Body of pancreas (tissue), 4 donors: Measurements from ENCODE around the gene AFF3. TPM values are rescaled to one million over a fixed set of nuclear protein-coding genes. Genes with fewer than 3 reads are reported as not detected.

Source experiments
- ATAC-seq: fragments of 150-250 bp; one replicate; pipeline ENCODE4 v1.9.1; 2016
- DNase-seq, 4 donors: peaks; one replicate each; pipeline ENCODE4 v3.0.0-alpha.2; 2019
- H3K27ac ChIP-seq, 4 donors: fragments of 200-600 bp; sonication (generic); 1 replicate in 3 of 4; 2 replicates in 1 of 4; pipeline versions ENCODE4 v1.5.1 to v1.6.1; 2016 to 2019; ENCODE audit warnings: mild to moderate bottlenecking in 1 of 4, mixed read lengths in 1 of 4, moderate library complexity in 1 of 4
- H3K27me3 ChIP-seq, 2 donors: fragments of 200-600 bp; sonication (generic); one replicate each; pipeline ENCODE4 v1.6.0; 2016; ENCODE audit warnings: mild to moderate bottlenecking in 1 of 2
- H3K36me3 ChIP-seq, 2 donors: fragments of 200-600 bp; sonication (generic); replicated peaks in 1 of 2; 2 replicates each; pipeline ENCODE4 v1.5.1; 2016; ENCODE audit warnings: low read depth in 2 of 2; ENCODE audit not compliant: insufficient read depth in 1 of 2
- H3K4me1 ChIP-seq: fragments of 200-600 bp; sonication (generic); one replicate; pipeline ENCODE4 v1.6.0; 2016
- H3K4me3 ChIP-seq, 2 donors: fragments of 200-600 bp; sonication (generic); 1 replicate in 1 of 2; 2 replicates in 1 of 2; pipeline ENCODE4 v1.5.1; 2016 to 2019
- H3K9me3 ChIP-seq, 3 donors: fragments of 200-600 bp; sonication (generic); 1 replicate in 2 of 3; 2 replicates in 1 of 3; pipeline ENCODE4 v1.5.1; 2016
- CTCF ChIP-seq, 7 experiments: fragments of 450-650 bp in 4 of 7; fragments of 200-600 bp in 3 of 7; sonication (generic) in 3 of 7; IDR thresholded peaks; one replicate each; pipeline ENCODE4 v1.5.1; 2016 to 2019; ENCODE audit warnings: antibody characterized with exemption in 7 of 7
- POLR2A ChIP-seq, 3 donors: fragments of 450-650 bp; IDR thresholded peaks; one replicate each; pipeline ENCODE4 v1.6.1; 2016; ENCODE audit warnings: antibody characterized with exemption in 3 of 3, mild to moderate bottlenecking in 2 of 3
- whole genome bisulfite sequencing, 2 donors: methylation state at CpG; one replicate each; pipeline ENCODE4 v1.1.5; 2017; 5-methylcytosine and 5-hydroxymethylcytosine counted together
- intact Hi-C: fragments of 100-400 bp; cut with DNase I; formaldehyde crosslinking; loops from one replicate; pipeline ENCODE4 v1.15.1; 2023
- total RNA-seq, 2 donors: library from RNA; depleted of rRNA; stranded (reverse); fragments of >200 nt; gene quantifications; one replicate each; pipeline ENCODE4 v1.1.0, GENCODE V29; 2016

Gene AFF3
- total RNA-seq, 2 donors from 2014 or later = 0.52 to 0.99 TPM

GRCh38 chr2:99977966-99978365 lies 164.4 kb downstream of the AFF3 start:
- H3K27me3 ChIP-seq = no peaks in the 10 kb centered on the region
- H3K4me1 ChIP-seq = no peaks in the 10 kb centered on the region
- ATAC-seq = no peak
- intact Hi-C loops = no loop called here
- H3K27ac ChIP-seq = no peak overlapping the region
- DNase-seq = no peak
- no peak overlapping the region for H3K4me3 ChIP-seq
- H3K36me3 ChIP-seq = no peaks in the 10 kb centered on the region
- no peaks in the 10 kb centered on the region for H3K9me3 ChIP-seq
- no peak for TF ChIP-seq POLR2A (IDR thresholded peaks at IDR 0.05)
- TF ChIP-seq CTCF (IDR thresholded peaks at IDR 0.05) = no peak
- 89 to 96% methylated on average over 1 of the region's 1 CpG for WGBS, 2 donors

- Histone ChIP-seq H3K27me3 (no peaks in the 10 kb centered on the region), H3K27ac (no peak overlapping the region), H3K4me1 (no peaks in the 10 kb centered on the region), H3K4me3 (no peak overlapping the region), H3K36me3 (no peaks in the 10 kb centered on the region), H3K9me3 (no peaks in the 10 kb centered on the region)
- intact Hi-C loops = no loop called here
- ATAC-seq (no peak), DNase-seq (no peak)
- TF ChIP-seq CTCF (IDR thresholded peaks at IDR 0.05) = no peak
- TF ChIP-seq POLR2A (IDR thresholded peaks at IDR 0.05) = no peak
Measured at GRCh38 chr2:99975386-99975785, 167.0 kb downstream of the AFF3 start.

GRCh38 chr2:99974682-99975375 lies 167.6 kb downstream of the AFF3 start:
- Histone ChIP-seq H3K27ac (no peak overlapping the region), H3K4me3 (no peak overlapping the region), H3K27me3 (no peaks in the 10 kb centered on the region), H3K36me3 (no peaks in the 10 kb centered on the region), H3K4me1 (no peaks in the 10 kb centered on the region), H3K9me3 (no peaks in the 10 kb centered on the region)
- WGBS, 2 donors = 52 to 60% methylated on average over 3 of the region's 3 CpGs
- no peak for DNase-seq
- intact Hi-C loops = no loop called here
- TF ChIP-seq CTCF (IDR thresholded peaks at IDR 0.05) (no peak), POLR2A (IDR thresholded peaks at IDR 0.05) (no peak)
- no peak for ATAC-seq

- H3K36me3 ChIP-seq = no peaks in the 10 kb centered on the region
- H3K4me3 ChIP-seq = no peak overlapping the region
- intact Hi-C loops = no loop called here
- no peak overlapping the region for H3K27ac ChIP-seq
- ATAC-seq (no peak), DNase-seq (no peak)
- no peaks in the 10 kb centered on the region for H3K9me3 ChIP-seq
- H3K27me3 ChIP-seq = no peaks in the 10 kb centered on the region
- H3K4me1 ChIP-seq = no peaks in the 10 kb centered on the region
- 83 to 85% methylated on average over 6 of the region's 6 CpGs for WGBS, 2 donors
- TF ChIP-seq CTCF (IDR thresholded peaks at IDR 0.05) = no peak
- TF ChIP-seq POLR2A (IDR thresholded peaks at IDR 0.05) = no peak
Measured at GRCh38 chr2:99974275-99974674, 168.1 kb downstream of the AFF3 start.

GRCh38 chr2:99971326-99971900 lies 171.0 kb downstream of the AFF3 start:
- intact Hi-C loops = no loop called here
- ATAC-seq (no peak), DNase-seq (no peak)
- Histone ChIP-seq H3K36me3 (no peaks in the 10 kb centered on the region), H3K4me1 (no peaks in the 10 kb centered on the region), H3K27ac (no peak overlapping the region), H3K4me3 (no peak overlapping the region), H3K27me3 (no peaks in the 10 kb centered on the region), H3K9me3 (no peaks in the 10 kb centered on the region)
- TF ChIP-seq POLR2A (IDR thresholded peaks at IDR 0.05) = no peak
- no peak for TF ChIP-seq CTCF (IDR thresholded peaks at IDR 0.05)
- 63 to 67% methylated on average over 3 of the region's 3 CpGs for WGBS, 2 donors
